Glutamatergic neuron (in vitro differentiated cells): Measurements from ENCODE around the gene SRGAP1. TPM values are rescaled to one million over a fixed set of nuclear protein-coding genes. Genes with fewer than 3 reads are reported as not detected.

Experiments used
- DNase-seq: peaks from one replicate; pipeline ENCODE4 v3.0.0; 2022
- H3K27ac Mint-ChIP-seq: one replicate; pipeline ENCODE4 v1.8.0; 2020; ENCODE audit warnings: mild to moderate bottlenecking, mixed read lengths, inconsistent platforms; ENCODE audit not compliant: unreplicated experiment
- H3K27me3 Mint-ChIP-seq: one replicate; pipeline ENCODE4 v1.8.0; 2020; ENCODE audit warnings: mild to moderate bottlenecking, moderate library complexity, mixed read lengths, inconsistent platforms; ENCODE audit not compliant: unreplicated experiment
- H3K36me3 Mint-ChIP-seq: one replicate; pipeline ENCODE4 v1.8.0; 2020; ENCODE audit warnings: mild to moderate bottlenecking, mixed read lengths, inconsistent platforms; ENCODE audit not compliant: unreplicated experiment
- H3K4me1 Mint-ChIP-seq: one replicate; pipeline ENCODE4 v1.8.0; 2020; ENCODE audit warnings: mild to moderate bottlenecking, low read depth, mixed read lengths, inconsistent platforms; ENCODE audit not compliant: unreplicated experiment
- H3K4me3 Mint-ChIP-seq: one replicate; pipeline ENCODE4 v1.8.0; 2020; ENCODE audit warnings: mild to moderate bottlenecking, mixed read lengths, inconsistent platforms; ENCODE audit not compliant: unreplicated experiment
- H3K9me3 Mint-ChIP-seq: one replicate; pipeline ENCODE4 v1.8.0; 2020; ENCODE audit warnings: mild to moderate bottlenecking, moderate library complexity, mixed read lengths, inconsistent platforms; ENCODE audit not compliant: unreplicated experiment
- long read RNA-seq: library from polyadenylated mRNA; unstranded; transcript quantifications from one replicate; pipeline ENCODE4 v2.0.0, GENCODE V29; 2020; ENCODE audit not compliant: unreplicated experiment
- total RNA-seq: library from RNA; stranded (reverse); fragmentation: NEBNext Ultra II Directional; extraction: Animal tissue kit (Norgen Biotek cat#: 25700); gene quantifications from one replicate; pipeline ENCODE4 v1.2.1, GENCODE V29; 2021; ENCODE audit not compliant: unreplicated experiment
- TF ChIP-seq, protein P1 (sequence below): fragments of 200-600 bp; sonication (generic); IDR thresholded peaks from one replicate; pipeline ENCODE4 v1.5.0; 2021; ENCODE audit not compliant: partially characterized antibody, unreplicated experiment

SRGAP1 gene
- 52.0 TPM for total RNA-seq
- long read RNA-seq, full-length matches to known transcripts, result 3 of 33 reads
- long read RNA-seq, partial matches to known transcripts, result 23 of 33 reads
- long read RNA-seq, other reads (novel, unspliced or antisense), result 7 of 33 reads

GRCh38 chr12:63844391-63845341 is at the start of gene SRGAP1:
TSS of gene SRGAP1 (plus strand) at chr12:63844700. CDS start at chr12:63844817, 117 bp downstream.
- H3K4me1 Mint-ChIP-seq, result peaks cover 14% of the 10 kb centered on the region
- H3K27me3 Mint-ChIP-seq, result peaks cover 10% of the 10 kb centered on the region
- H3K9me3 Mint-ChIP-seq, result peaks cover 5% of the 10 kb centered on the region
- TF ChIP-seq, protein P1, sequence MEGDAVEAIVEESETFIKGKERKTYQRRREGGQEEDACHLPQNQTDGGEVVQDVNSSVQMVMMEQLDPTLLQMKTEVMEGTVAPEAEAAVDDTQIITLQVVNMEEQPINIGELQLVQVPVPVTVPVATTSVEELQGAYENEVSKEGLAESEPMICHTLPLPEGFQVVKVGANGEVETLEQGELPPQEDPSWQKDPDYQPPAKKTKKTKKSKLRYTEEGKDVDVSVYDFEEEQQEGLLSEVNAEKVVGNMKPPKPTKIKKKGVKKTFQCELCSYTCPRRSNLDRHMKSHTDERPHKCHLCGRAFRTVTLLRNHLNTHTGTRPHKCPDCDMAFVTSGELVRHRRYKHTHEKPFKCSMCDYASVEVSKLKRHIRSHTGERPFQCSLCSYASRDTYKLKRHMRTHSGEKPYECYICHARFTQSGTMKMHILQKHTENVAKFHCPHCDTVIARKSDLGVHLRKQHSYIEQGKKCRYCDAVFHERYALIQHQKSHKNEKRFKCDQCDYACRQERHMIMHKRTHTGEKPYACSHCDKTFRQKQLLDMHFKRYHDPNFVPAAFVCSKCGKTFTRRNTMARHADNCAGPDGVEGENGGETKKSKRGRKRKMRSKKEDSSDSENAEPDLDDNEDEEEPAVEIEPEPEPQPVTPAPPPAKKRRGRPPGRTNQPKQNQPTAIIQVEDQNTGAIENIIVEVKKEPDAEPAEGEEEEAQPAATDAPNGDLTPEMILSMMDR, result no peak
- peak within 1 kb of the TSS; percentile 99 for H3K27ac Mint-ChIP-seq
- H3K4me3 Mint-ChIP-seq, result peak within 1 kb of the TSS; percentile 99
- peak; percentile 79 for DNase-seq
- no peaks in the 10 kb centered on the region for H3K36me3 Mint-ChIP-seq

- Mint-ChIP-seq H3K27ac (no peak overlapping the region), H3K9me3 (no peaks in the 10 kb centered on the region), H3K27me3 (no peaks in the 10 kb centered on the region), H3K4me3 (no peak overlapping the region), H3K36me3 (no peaks in the 10 kb centered on the region), H3K4me1 (no peaks in the 10 kb centered on the region)
- DNase-seq, result no peak
- TF ChIP-seq, protein P1, result no peak
Observed at GRCh38 chr12:63795032-63795687, 49.3 kb upstream of the SRGAP1 start.

- Mint-ChIP-seq H3K27ac (no peak overlapping the region), H3K4me3 (no peak overlapping the region), H3K36me3 (no peaks in the 10 kb centered on the region), H3K27me3 (no peaks in the 10 kb centered on the region), H3K4me1 (no peaks in the 10 kb centered on the region), H3K9me3 (no peaks in the 10 kb centered on the region)
- TF ChIP-seq, protein P1, result no peak
- DNase-seq, result no peak
Observed at GRCh38 chr12:63795944-63796343, 48.6 kb upstream of the SRGAP1 start.

GRCh38 chr12:63802012-63802608 is 42.4 kb upstream of the SRGAP1 start:
- TF ChIP-seq, protein P1, result peak; percentile 55
- Mint-ChIP-seq H3K4me3 (no peak overlapping the region), H3K4me1 (no peaks in the 10 kb centered on the region), H3K9me3 (no peaks in the 10 kb centered on the region), H3K27ac (no peak overlapping the region), H3K36me3 (no peaks in the 10 kb centered on the region), H3K27me3 (peaks cover 3% of the 10 kb centered on the region)
- DNase-seq, result no peak
